ENCODE data around the gene NEU2. TPM values are rescaled to one million over a fixed set of nuclear protein-coding genes. Genes with fewer than 3 reads are reported as not detected.

Gene NEU2
- polyA plus RNA-seq, 1 experiment: not detected

GRCh38 chr2:233059797-233060500, 27.5 kb downstream of the NEU2 start, which contains the start of gene INPP5D:
Gene INPP5D, plus strand, starts transcription at chr2:233060342. Its CDS starts 137 bp downstream, at chr2:233060479.
- Histone ChIP-seq H3K9me3 (ENCODE audit: control insufficient read depth, insufficient read depth, low read length) (no peaks in the 10 kb centered on the region; the same call in 1 of the 2 replicates), H3K27ac (ENCODE audit: low read depth, low read length) (no peak within 1 kb of the TSS), H3K27me3 (ENCODE audit: control insufficient read depth, insufficient read depth, low read length) (no peaks in the 10 kb centered on the region), H3K4me3 (ENCODE audit: low read depth, low read length) (no peak within 1 kb of the TSS)
- no peak for DNase-seq (ENCODE audit: low read depth, low spot score)
- POLR2A ChIA-PET: no interaction called here
- CTCF ChIA-PET: interaction anchor here (2.1 kb wide), 1 partner anchor 207 kb away, joined by 8 read pairs; no protein-coding TSS in a partner anchor
- TF ChIP-seq CTCF (IDR thresholded peaks at IDR 0.05; ENCODE audit: low read depth, low read length): no peak

GRCh38 chr2:233060501-233060979, 28.1 kb downstream of the NEU2 start:
- no peak overlapping the region for H3K27ac ChIP-seq (ENCODE audit: low read depth, low read length)
- DNase-seq (ENCODE audit: low read depth, low spot score): no peak
- POLR2A ChIA-PET: no interaction called here
- no peak overlapping the region for H3K4me3 ChIP-seq (ENCODE audit: low read depth, low read length)
- CTCF ChIA-PET: interaction anchor here (0.5 to 2.1 kb wide), 2 partner anchors 207 to 276 kb away, joined by 3 to 8 read pairs; no protein-coding TSS in a partner anchor
- no peak for TF ChIP-seq CTCF (IDR thresholded peaks at IDR 0.05; ENCODE audit: low read depth, low read length)
- H3K27me3 ChIP-seq (ENCODE audit: control insufficient read depth, insufficient read depth, low read length): no peaks in the 10 kb centered on the region
- no peaks in the 10 kb centered on the region; the same call in 1 of the 2 replicates for H3K9me3 ChIP-seq (ENCODE audit: control insufficient read depth, insufficient read depth, low read length)

- Histone ChIP-seq H3K27me3 (ENCODE audit: control insufficient read depth, insufficient read depth, low read length) (no peaks in the 10 kb centered on the region), H3K4me3 (ENCODE audit: low read depth, low read length) (no peak overlapping the region), H3K9me3 (ENCODE audit: control insufficient read depth, insufficient read depth, low read length) (no peaks in the 10 kb centered on the region; the same call in 1 of the 2 replicates), H3K27ac (ENCODE audit: low read depth, low read length) (no peak overlapping the region)
- TF ChIP-seq CTCF (IDR thresholded peaks at IDR 0.05; ENCODE audit: low read depth, low read length): no peak
- ChIA-PET POLR2A (no interaction called here), CTCF (interaction anchor here (0.5 to 2.1 kb wide), 3 partner anchors 14 to 276 kb away, joined by 3 to 8 read pairs (median 3); no protein-coding TSS in a partner anchor)
- DNase-seq (ENCODE audit: low read depth, low spot score): no peak
Observed at GRCh38 chr2:233060980-233061590, 28.6 kb downstream of the NEU2 start.

DNA sequence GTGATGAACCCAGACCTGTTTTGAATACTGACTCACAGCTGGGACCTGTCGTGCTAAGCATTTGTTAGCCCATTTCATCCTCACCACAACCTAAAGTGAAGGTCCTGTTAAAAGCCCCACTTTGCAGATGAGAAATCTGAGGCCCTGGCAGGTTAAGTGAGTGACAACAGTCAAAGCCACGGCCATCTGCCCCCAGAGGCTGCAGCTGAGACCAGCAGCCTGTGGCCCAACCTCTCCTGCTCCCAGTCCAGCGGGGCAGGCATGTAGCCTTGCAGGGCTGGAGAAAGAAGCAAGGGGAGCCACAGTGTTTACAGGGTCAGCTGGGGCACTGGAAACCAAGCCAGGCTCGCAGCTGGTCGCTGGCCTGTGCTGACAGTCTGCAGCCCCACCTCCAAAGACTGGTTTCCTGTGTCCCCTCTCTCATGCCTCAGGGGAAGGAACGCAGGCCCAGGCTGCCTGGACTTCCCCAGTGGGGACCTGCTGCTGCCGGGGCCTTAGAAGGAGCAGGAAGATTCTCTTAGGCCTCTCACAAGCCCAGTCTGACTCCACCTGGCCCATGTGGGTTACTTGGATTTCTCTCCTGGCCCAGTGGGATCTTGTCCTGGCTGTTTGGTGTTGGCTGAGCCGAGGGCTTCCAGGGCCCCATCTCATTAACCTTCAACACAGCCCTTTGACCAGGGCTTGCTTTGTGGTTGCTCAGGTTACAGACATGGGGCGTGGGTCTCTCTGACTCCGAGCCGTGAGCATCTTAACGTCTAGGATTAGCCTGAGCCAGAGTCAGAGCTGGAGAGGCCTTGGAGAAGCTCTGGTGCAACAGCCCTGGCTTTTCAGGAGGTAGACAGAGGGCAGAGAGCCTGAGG, 29.3 kb downstream of the NEU2 start:
- POLR2A ChIA-PET: no interaction called here

More for the DNA sequence above, 29.3 kb downstream of the NEU2 start:
- Histone ChIP-seq H3K27me3 (ENCODE audit: control insufficient read depth, insufficient read depth, low read length) (no peaks in the 10 kb centered on the region), H3K4me3 (ENCODE audit: low read depth, low read length) (no peak overlapping the region), H3K9me3 (ENCODE audit: control insufficient read depth, insufficient read depth, low read length) (no peaks in the 10 kb centered on the region; the same call in 1 of the 2 replicates), H3K27ac (ENCODE audit: low read depth, low read length) (no peak overlapping the region)
- DNase-seq (ENCODE audit: low read depth, low spot score): no peak
- CTCF ChIA-PET: interaction anchor here (1.0 to 2.1 kb wide), 3 partner anchors 8 to 209 kb away, joined by 3 to 8 read pairs (median 4); no protein-coding TSS in a partner anchor
- TF ChIP-seq CTCF (IDR thresholded peaks at IDR 0.05; ENCODE audit: low read depth, low read length): peak; percentile 26; the same call in 1 of the 2 replicates
